ENCODE measurements around the gene TBX2. TPM values are rescaled to one million over a fixed set of nuclear protein-coding genes. Genes with fewer than 3 reads are reported as not detected.

TBX2 gene
- total RNA-seq, 1 donor from 2014 or later: 122 TPM

GRCh38 chr17:61416540-61417363 is 17.1 kb downstream of the TBX2 start:
- TF ChIP-seq CTCF (IDR thresholded peaks at IDR 0.05): peak; percentile 93
- H3K36me3 ChIP-seq: no peaks in the 10 kb centered on the region
- peak; percentile 92 for DNase-seq
- H3K27me3 ChIP-seq: no peaks in the 10 kb centered on the region
- peak overlapping the region; percentile 11 for H3K4me3 ChIP-seq
- H3K9me3 ChIP-seq: no peaks in the 10 kb centered on the region
- H3K4me1 ChIP-seq: peaks cover 21% of the 10 kb centered on the region
- intact Hi-C loops (cut with DNase I): no loop called here
- H3K27ac ChIP-seq: peak overlapping the region; percentile 90
- peak; percentile 77 for ATAC-seq

GRCh38 chr17:61418449-61418848 is 18.8 kb downstream of the TBX2 start:
- H3K27me3 ChIP-seq: no peaks in the 10 kb centered on the region
- no peaks in the 10 kb centered on the region for H3K36me3 ChIP-seq
- H3K9me3 ChIP-seq: no peaks in the 10 kb centered on the region
- ATAC-seq: no peak
- intact Hi-C loops (cut with DNase I): no loop called here
- peaks cover 21% of the 10 kb centered on the region for H3K4me1 ChIP-seq
- no peak overlapping the region for H3K4me3 ChIP-seq
- TF ChIP-seq CTCF (IDR thresholded peaks at IDR 0.05): no peak
- H3K27ac ChIP-seq: no peak overlapping the region
- DNase-seq: no peak

- Histone ChIP-seq H3K4me1 (peaks cover 21% of the 10 kb centered on the region), H3K9me3 (no peaks in the 10 kb centered on the region), H3K27ac (no peak overlapping the region), H3K27me3 (peaks cover 8% of the 10 kb centered on the region), H3K4me3 (no peak overlapping the region), H3K36me3 (no peaks in the 10 kb centered on the region)
- intact Hi-C loops (cut with DNase I): no loop called here
- TF ChIP-seq CTCF (IDR thresholded peaks at IDR 0.05): no peak
- no peak for ATAC-seq
- no peak for DNase-seq
Measured at GRCh38 chr17:61419496-61420046, 19.9 kb downstream of the TBX2 start.

- peaks cover 18% of the 10 kb centered on the region for H3K4me1 ChIP-seq
- no peaks in the 10 kb centered on the region for H3K36me3 ChIP-seq
- intact Hi-C loops (cut with DNase I): no loop called here
- peaks cover 8% of the 10 kb centered on the region for H3K27me3 ChIP-seq
- H3K4me3 ChIP-seq: no peak overlapping the region
- TF ChIP-seq CTCF (IDR thresholded peaks at IDR 0.05): no peak
- no peak for DNase-seq
- H3K27ac ChIP-seq: no peak overlapping the region
- ATAC-seq: no peak
- no peaks in the 10 kb centered on the region for H3K9me3 ChIP-seq
Measured at GRCh38 chr17:61420052-61420451, 20.4 kb downstream of the TBX2 start.

- no peak overlapping the region for H3K27ac ChIP-seq
- no peaks in the 10 kb centered on the region for H3K9me3 ChIP-seq
- H3K27me3 ChIP-seq: peaks cover 8% of the 10 kb centered on the region
- TF ChIP-seq CTCF (IDR thresholded peaks at IDR 0.05): no peak
- H3K36me3 ChIP-seq: no peaks in the 10 kb centered on the region
- no peak for ATAC-seq
- H3K4me1 ChIP-seq: peaks cover 12% of the 10 kb centered on the region
- H3K4me3 ChIP-seq: no peak overlapping the region
- DNase-seq: no peak
- intact Hi-C loops (cut with DNase I): no loop called here
Measured at GRCh38 chr17:61420745-61421398, 21.2 kb downstream of the TBX2 start.
